Natural killer cell (primary cell): ENCODE results near the gene HS3ST1. TPM values are rescaled to one million over a fixed set of nuclear protein-coding genes. Genes with fewer than 3 reads are reported as not detected.

ENCODE experiments used
- ATAC-seq, 3 donors: fragments of 150-1000 bp in 2 of 3; fragments of 200-7000 bp in 1 of 3; cut with Tn5 transposase; 1 replicate in 1 of 3; 2 replicates in 2 of 3; pipeline ENCODE4 v1.10.0; 2021; ENCODE audit warnings: mild to moderate bottlenecking in 2 of 3, moderate library complexity in 2 of 3
- DNase-seq, 2 donors: peaks; one replicate each; pipeline versions ENCODE4 v3.0.0 to v3.0.0-alpha.2; 2013 to 2021; ENCODE audit warnings: mixed read lengths in 1 of 2
- H3K27ac ChIP-seq: one replicate; pipeline ENCODE4 v1.5.1; 2013; ENCODE audit warnings: mild to moderate bottlenecking, low read length
- H3K27me3 ChIP-seq: one replicate; pipeline ENCODE4 v1.6.1; 2013; ENCODE audit warnings: low read length; ENCODE audit not compliant: control insufficient read depth, insufficient read depth
- H3K36me3 ChIP-seq: one replicate; pipeline ENCODE4 v1.6.1; 2013; ENCODE audit warnings: low read length; ENCODE audit not compliant: control insufficient read depth, insufficient read depth
- H3K4me1 ChIP-seq: one replicate; pipeline ENCODE4 v1.6.1; 2013; ENCODE audit warnings: low read length; ENCODE audit not compliant: control insufficient read depth, insufficient read depth
- H3K4me3 ChIP-seq: one replicate; pipeline ENCODE4 v1.5.1; 2013; ENCODE audit warnings: low read length
- H3K9me3 ChIP-seq: one replicate; pipeline ENCODE4 v1.6.1; 2013; ENCODE audit warnings: low read length; ENCODE audit not compliant: control insufficient read depth, insufficient read depth
- H3K27ac Mint-ChIP-seq, 2 donors: one replicate each; pipeline ENCODE4 v1.8.0; 2022; ENCODE audit warnings: mild to moderate bottlenecking in 2 of 2, mixed read lengths in 2 of 2, moderate library complexity in 1 of 2
- H3K27me3 Mint-ChIP-seq, 2 donors: one replicate each; pipeline ENCODE4 v1.8.0; 2022; ENCODE audit warnings: low read depth in 2 of 2, mixed read lengths in 2 of 2
- H3K36me3 Mint-ChIP-seq: one replicate; pipeline ENCODE4 v1.8.0; 2022; ENCODE audit warnings: mixed read lengths
- H3K4me1 Mint-ChIP-seq, 2 donors: one replicate each; pipeline ENCODE4 v1.8.0; 2022; ENCODE audit warnings: mixed read lengths in 2 of 2
- H3K4me3 Mint-ChIP-seq: one replicate; pipeline ENCODE4 v1.8.0; 2022; ENCODE audit warnings: mild to moderate bottlenecking, moderate library complexity, mixed read lengths
- H3K9me3 Mint-ChIP-seq, 2 donors: one replicate each; pipeline ENCODE4 v1.8.0; 2022; ENCODE audit warnings: mixed read lengths in 2 of 2
- WGBS: methylation state at CpG from one replicate; pipeline ENCODE4 v1.1.7; 2013; ENCODE audit warnings: missing lambda C conversion rate; ENCODE audit not compliant: insufficient coverage; 5-methylcytosine and 5-hydroxymethylcytosine counted together
- intact Hi-C: fragments of 100-400 bp; cut with micrococcal nuclease; formaldehyde crosslinking; loops from one replicate; pipeline ENCODE4 v1.14.2; 2022
- total RNA-seq, 4 donors: library from RNA; stranded (reverse); fragments of 120-200 nt in 1 of 4; gene quantifications; one replicate each; pipeline versions ENCODE4 v1.2.3 to v1.2.4, GENCODE V29; 2013 to 2022
- TF ChIP-seq, protein P1 (sequence below): fragments of 200-600 bp; IDR thresholded peaks from one replicate; pipeline ENCODE4 v1.8.0; 2022; ENCODE audit warnings: antibody characterized with exemption

The HS3ST1 gene
- total RNA-seq, 3 donors from 2014 or later (not counting 1 experiment from before 2014, with no cell fraction given) = not detected

DNA sequence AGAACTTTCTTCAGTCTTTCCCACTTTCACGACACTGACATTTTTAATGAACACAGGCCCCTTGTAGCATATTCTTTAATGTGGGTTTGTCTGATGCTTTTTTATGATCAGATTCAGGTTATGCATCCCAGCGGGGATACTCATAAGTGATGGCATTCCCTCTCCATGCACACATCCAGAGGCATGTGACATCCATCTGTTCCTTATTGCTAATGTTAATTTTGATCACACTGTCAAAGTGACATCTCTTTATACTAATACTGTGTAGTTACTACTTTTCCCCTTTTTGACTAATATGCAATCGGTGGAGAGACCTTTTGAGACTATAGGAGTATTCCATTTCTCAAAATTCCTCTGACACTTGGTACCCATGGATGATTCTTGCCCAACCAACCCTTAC lies 43.8 kb upstream of the HS3ST1 start:
- peak overlapping the region; percentile 78 for H3K4me3 Mint-ChIP-seq
- Histone ChIP-seq H3K4me3 (no peak overlapping the region), H3K9me3 (no peaks in the 10 kb centered on the region), H3K36me3 (no peaks in the 10 kb centered on the region), H3K27me3 (no peaks in the 10 kb centered on the region), H3K27ac (no peak overlapping the region), H3K4me1 (peaks cover 13% of the 10 kb centered on the region)
- 100% methylated on average over 2 of the region's 3 CpGs for WGBS
- H3K27ac Mint-ChIP-seq = peak overlapping the region; percentile 93 to 97
- TF ChIP-seq, protein P1, sequence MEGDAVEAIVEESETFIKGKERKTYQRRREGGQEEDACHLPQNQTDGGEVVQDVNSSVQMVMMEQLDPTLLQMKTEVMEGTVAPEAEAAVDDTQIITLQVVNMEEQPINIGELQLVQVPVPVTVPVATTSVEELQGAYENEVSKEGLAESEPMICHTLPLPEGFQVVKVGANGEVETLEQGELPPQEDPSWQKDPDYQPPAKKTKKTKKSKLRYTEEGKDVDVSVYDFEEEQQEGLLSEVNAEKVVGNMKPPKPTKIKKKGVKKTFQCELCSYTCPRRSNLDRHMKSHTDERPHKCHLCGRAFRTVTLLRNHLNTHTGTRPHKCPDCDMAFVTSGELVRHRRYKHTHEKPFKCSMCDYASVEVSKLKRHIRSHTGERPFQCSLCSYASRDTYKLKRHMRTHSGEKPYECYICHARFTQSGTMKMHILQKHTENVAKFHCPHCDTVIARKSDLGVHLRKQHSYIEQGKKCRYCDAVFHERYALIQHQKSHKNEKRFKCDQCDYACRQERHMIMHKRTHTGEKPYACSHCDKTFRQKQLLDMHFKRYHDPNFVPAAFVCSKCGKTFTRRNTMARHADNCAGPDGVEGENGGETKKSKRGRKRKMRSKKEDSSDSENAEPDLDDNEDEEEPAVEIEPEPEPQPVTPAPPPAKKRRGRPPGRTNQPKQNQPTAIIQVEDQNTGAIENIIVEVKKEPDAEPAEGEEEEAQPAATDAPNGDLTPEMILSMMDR = no peak
- intact Hi-C loops = loop anchor here (10.0 kb wide), 1 partner anchor 1018 kb away; the partner anchor contains the start of gene ZNF518B
- peaks cover 6% of the 10 kb centered on the region for H3K36me3 Mint-ChIP-seq
- ATAC-seq (no peak), DNase-seq (no peak)
- H3K27me3 Mint-ChIP-seq = peaks cover 0 to 2% of the 10 kb centered on the region in 2 donors
- peaks cover 22 to 28% of the 10 kb centered on the region in 2 donors for H3K4me1 Mint-ChIP-seq
- H3K9me3 Mint-ChIP-seq = peaks cover 2 to 3% of the 10 kb centered on the region in 2 donors

- intact Hi-C loops = loop anchor here (10.0 kb wide), 1 partner anchor 1017 kb away; the partner anchor contains the start of gene ZNF518B
- peak; percentile 47 to 82 for DNase-seq
- peak overlapping the region; percentile 36 for H3K4me3 ChIP-seq
- H3K36me3 ChIP-seq = no peaks in the 10 kb centered on the region
- H3K27me3 ChIP-seq = no peaks in the 10 kb centered on the region
- Mint-ChIP-seq H3K4me3 (peak overlapping the region; percentile 92), H3K36me3 (peaks cover 6% of the 10 kb centered on the region), H3K4me1 (peaks cover 22 to 28% of the 10 kb centered on the region in 2 donors), H3K27ac (peak overlapping the region; percentile 93 to 97), H3K9me3 (peaks cover 2 to 3% of the 10 kb centered on the region in 2 donors), H3K27me3 (peaks cover 0 to 2% of the 10 kb centered on the region in 2 donors)
- ATAC-seq = peak; percentile 97 to 99 (median 98)
- H3K9me3 ChIP-seq = no peaks in the 10 kb centered on the region
- TF ChIP-seq, protein P1 = no peak
- peaks cover 13% of the 10 kb centered on the region for H3K4me1 ChIP-seq
- peak overlapping the region; percentile 84 for H3K27ac ChIP-seq
- WGBS = 0% methylated on average over 4 of the region's 4 CpGs
Observed at GRCh38 chr4:11471618-11472017, 42.9 kb upstream of the HS3ST1 start.

- H3K36me3 ChIP-seq = no peaks in the 10 kb centered on the region
- Mint-ChIP-seq H3K4me1 (peaks cover 22 to 28% of the 10 kb centered on the region in 2 donors), H3K27me3 (peaks cover 0 to 2% of the 10 kb centered on the region in 2 donors), H3K9me3 (peaks cover 2 to 3% of the 10 kb centered on the region in 2 donors), H3K27ac (peak overlapping the region; percentile 93 to 97), H3K4me3 (peak overlapping the region; percentile 35), H3K36me3 (peaks cover 6% of the 10 kb centered on the region)
- intact Hi-C loops = loop anchor here (10.0 kb wide), 1 partner anchor 1016 kb away; the partner anchor contains the start of gene ZNF518B
- no peaks in the 10 kb centered on the region for H3K27me3 ChIP-seq
- WGBS = 80% methylated on average over 1 of the region's 3 CpGs
- DNase-seq (peak in 1 of 2 donors; percentile 15), ATAC-seq (no peak)
- no peak overlapping the region for H3K4me3 ChIP-seq
- peak overlapping the region; percentile 84 for H3K27ac ChIP-seq
- TF ChIP-seq, protein P1 = no peak
- peaks cover 13% of the 10 kb centered on the region for H3K4me1 ChIP-seq
- H3K9me3 ChIP-seq = no peaks in the 10 kb centered on the region
Observed at GRCh38 chr4:11471046-11471441, 42.4 kb upstream of the HS3ST1 start.
